ENCODE data around the gene CDT1.
A peak's percentile ranks its signal among the peaks of the same experiment; 100 is the strongest.

The CDT1 gene

GRCh38 chr16:88842308-88842756 lies 38.7 kb downstream of the CDT1 start:
- Mint-ChIP-seq H3K27me3 (no peaks in the 10 kb centered on the region), H3K4me3 (no peak overlapping the region), H3K4me1 (no peaks in the 10 kb centered on the region), H3K36me3 (peaks cover 2% of the 10 kb centered on the region), H3K27ac (no peak overlapping the region), H3K9me3 (no peaks in the 10 kb centered on the region)

- Mint-ChIP-seq H3K4me3 (no peak overlapping the region), H3K4me1 (no peaks in the 10 kb centered on the region), H3K27ac (no peak overlapping the region), H3K27me3 (no peaks in the 10 kb centered on the region), H3K36me3 (peaks cover 2% of the 10 kb centered on the region), H3K9me3 (no peaks in the 10 kb centered on the region)
Observed at GRCh38 chr16:88842806-88843205, 39.2 kb downstream of the CDT1 start.

GRCh38 chr16:88843256-88843655 lies 39.7 kb downstream of the CDT1 start:
- Mint-ChIP-seq H3K4me1 (no peaks in the 10 kb centered on the region), H3K9me3 (no peaks in the 10 kb centered on the region), H3K27ac (no peak overlapping the region), H3K4me3 (no peak overlapping the region), H3K27me3 (no peaks in the 10 kb centered on the region), H3K36me3 (peaks cover 2% of the 10 kb centered on the region)

- H3K27ac Mint-ChIP-seq = no peak overlapping the region
- no peaks in the 10 kb centered on the region for H3K27me3 Mint-ChIP-seq
- H3K4me1 Mint-ChIP-seq = no peaks in the 10 kb centered on the region
- no peak overlapping the region for H3K4me3 Mint-ChIP-seq
- no peaks in the 10 kb centered on the region for H3K9me3 Mint-ChIP-seq
- H3K36me3 Mint-ChIP-seq = peaks cover 2% of the 10 kb centered on the region
Observed at GRCh38 chr16:88844419-88845036, 40.9 kb downstream of the CDT1 start.

GRCh38 chr16:88846088-88846487 lies 42.5 kb downstream of the CDT1 start:
- no peaks in the 10 kb centered on the region for H3K4me1 Mint-ChIP-seq
- no peaks in the 10 kb centered on the region for H3K9me3 Mint-ChIP-seq
- H3K4me3 Mint-ChIP-seq = no peak overlapping the region
- no peak overlapping the region for H3K27ac Mint-ChIP-seq
- no peaks in the 10 kb centered on the region for H3K27me3 Mint-ChIP-seq
- no peaks in the 10 kb centered on the region for H3K36me3 Mint-ChIP-seq

GRCh38 chr16:88847654-88848053 lies 44.1 kb downstream of the CDT1 start:
- Mint-ChIP-seq H3K27ac (no peak overlapping the region), H3K4me3 (no peak overlapping the region), H3K9me3 (no peaks in the 10 kb centered on the region), H3K36me3 (no peaks in the 10 kb centered on the region), H3K27me3 (no peaks in the 10 kb centered on the region), H3K4me1 (peaks cover 7% of the 10 kb centered on the region)

GRCh38 chr16:88848557-88848956 lies 45.0 kb downstream of the CDT1 start:
- Mint-ChIP-seq H3K27me3 (no peaks in the 10 kb centered on the region), H3K4me3 (no peak overlapping the region), H3K4me1 (peaks cover 7% of the 10 kb centered on the region), H3K9me3 (no peaks in the 10 kb centered on the region), H3K36me3 (no peaks in the 10 kb centered on the region), H3K27ac (no peak overlapping the region)

- no peak overlapping the region for H3K27ac Mint-ChIP-seq
- H3K27me3 Mint-ChIP-seq = no peaks in the 10 kb centered on the region
- H3K4me1 Mint-ChIP-seq = peaks cover 17% of the 10 kb centered on the region
- H3K36me3 Mint-ChIP-seq = no peaks in the 10 kb centered on the region
- no peaks in the 10 kb centered on the region for H3K9me3 Mint-ChIP-seq
- H3K4me3 Mint-ChIP-seq = no peak overlapping the region
Observed at GRCh38 chr16:88850531-88851199, 47.1 kb downstream of the CDT1 start.

GRCh38 chr16:88851616-88852015 lies 48.0 kb downstream of the CDT1 start:
- Mint-ChIP-seq H3K4me3 (no peak overlapping the region), H3K9me3 (no peaks in the 10 kb centered on the region), H3K36me3 (no peaks in the 10 kb centered on the region), H3K4me1 (peaks cover 21% of the 10 kb centered on the region), H3K27me3 (no peaks in the 10 kb centered on the region), H3K27ac (no peak overlapping the region)

- Mint-ChIP-seq H3K4me3 (no peak overlapping the region), H3K9me3 (no peaks in the 10 kb centered on the region), H3K4me1 (peaks cover 30% of the 10 kb centered on the region), H3K36me3 (no peaks in the 10 kb centered on the region), H3K27me3 (no peaks in the 10 kb centered on the region), H3K27ac (no peak overlapping the region)
Observed at GRCh38 chr16:88853325-88853941, 49.8 kb downstream of the CDT1 start.

- Mint-ChIP-seq H3K27me3 (no peaks in the 10 kb centered on the region), H3K4me3 (peak overlapping the region; percentile 72), H3K4me1 (peaks cover 34% of the 10 kb centered on the region), H3K36me3 (no peaks in the 10 kb centered on the region), H3K27ac (no peak overlapping the region), H3K9me3 (no peaks in the 10 kb centered on the region)
Observed at GRCh38 chr16:88854306-88855111, 50.9 kb downstream of the CDT1 start.

- Mint-ChIP-seq H3K9me3 (no peaks in the 10 kb centered on the region), H3K27ac (peak overlapping the region; percentile 83), H3K27me3 (no peaks in the 10 kb centered on the region), H3K4me3 (peak overlapping the region; percentile 72), H3K4me1 (peaks cover 34% of the 10 kb centered on the region), H3K36me3 (no peaks in the 10 kb centered on the region)
Observed at GRCh38 chr16:88855176-88855575, 51.6 kb downstream of the CDT1 start.

GRCh38 chr16:88855736-88856121 lies 52.1 kb downstream of the CDT1 start:
- H3K36me3 Mint-ChIP-seq = no peaks in the 10 kb centered on the region
- no peaks in the 10 kb centered on the region for H3K27me3 Mint-ChIP-seq
- peaks cover 34% of the 10 kb centered on the region for H3K4me1 Mint-ChIP-seq

GRCh38 chr16:88856122-88856827 lies 52.7 kb downstream of the CDT1 start:
- peaks cover 34% of the 10 kb centered on the region for H3K4me1 Mint-ChIP-seq
- no peaks in the 10 kb centered on the region for H3K27me3 Mint-ChIP-seq
- peaks cover 3% of the 10 kb centered on the region for H3K36me3 Mint-ChIP-seq
- H3K4me3 Mint-ChIP-seq = peak overlapping the region; percentile 99
- H3K27ac Mint-ChIP-seq = no peak overlapping the region
- no peaks in the 10 kb centered on the region for H3K9me3 Mint-ChIP-seq

More at GRCh38 chr16:88855736-88856121, 52.1 kb downstream of the CDT1 start:
- Mint-ChIP-seq H3K9me3 (no peaks in the 10 kb centered on the region), H3K4me3 (peak overlapping the region; percentile 79), H3K27ac (no peak overlapping the region)

All from activated naive CD4-positive, alpha-beta T cell treated with anti-CD3 and anti-CD28 coated beads, Interleukin-2, amount 50 U/mL, for 24 hours (primary cell).